ENCODE data around the gene MYOD1.

GRCh38 chr11:17734986-17735817 is 15.8 kb downstream of the MYOD1 start:
- TF ChIP-seq CTCF (conservative IDR thresholded peaks at IDR 0.05; ENCODE audit: low read depth, low read length) (no peak), EZH2 (IDR thresholded peaks at IDR 0.05; ENCODE audit: borderline replicate concordance, low read depth, low read length, poor library complexity, severe bottlenecking) (no peak)
